Osteocyte (in vitro differentiated cells): ENCODE measurements around the gene USP10. TPM values are rescaled to one million over a fixed set of nuclear protein-coding genes. Genes with fewer than 3 reads are reported as not detected.

ENCODE experiments used
- DNase-seq: peaks from one replicate; pipeline ENCODE4 v3.0.0; 2021; ENCODE audit warnings: mixed read lengths; ENCODE audit not compliant: unreplicated experiment; ENCODE audit errors: extremely low spot score
- H3K27ac Mint-ChIP-seq: one replicate; pipeline ENCODE4 v1.8.0; 2021; ENCODE audit warnings: mild to moderate bottlenecking, mixed read lengths; ENCODE audit not compliant: unreplicated experiment
- H3K27me3 Mint-ChIP-seq: one replicate; pipeline ENCODE4 v1.8.0; 2021; ENCODE audit warnings: mixed read lengths; ENCODE audit not compliant: unreplicated experiment
- H3K36me3 Mint-ChIP-seq: one replicate; pipeline ENCODE4 v1.8.0; 2021; ENCODE audit warnings: mixed read lengths; ENCODE audit not compliant: unreplicated experiment
- H3K4me1 Mint-ChIP-seq: one replicate; pipeline ENCODE4 v1.8.0; 2021; ENCODE audit warnings: mixed read lengths; ENCODE audit not compliant: unreplicated experiment
- H3K4me3 Mint-ChIP-seq: one replicate; pipeline ENCODE4 v1.8.0; 2021; ENCODE audit warnings: mild to moderate bottlenecking, moderate library complexity, mixed read lengths; ENCODE audit not compliant: unreplicated experiment
- H3K9me3 Mint-ChIP-seq: one replicate; pipeline ENCODE4 v1.8.0; 2021; ENCODE audit warnings: mixed read lengths; ENCODE audit not compliant: unreplicated experiment
- CTCF ChIP-seq: fragments of 200-600 bp; sonication (generic); IDR thresholded peaks from 2 replicates; pipeline ENCODE4 v1.5.0; 2021; ENCODE audit warnings: antibody characterized with exemption, mild to moderate bottlenecking, moderate library complexity
- long read RNA-seq: library from polyadenylated mRNA; unstranded; transcript quantifications from one replicate; pipeline ENCODE4 v2.0.0, GENCODE V29; 2021
- total RNA-seq: library from RNA; stranded (reverse); gene quantifications from 2 replicates; pipeline ENCODE4 v1.2.1, GENCODE V29; 2021

USP10 gene
- total RNA-seq = 46.3 and 56.6 TPM in 2 replicates
- long read RNA-seq, transcript USP10-201 (14 exons, 3,009 nt) = major isoform, 195 of 272 reads
- long read RNA-seq, transcript USP10-207 (12 exons, 1,315 nt) = minor isoform, 5 of 272 reads
- long read RNA-seq, partial matches to known transcripts = 56 of 272 reads
- long read RNA-seq, other reads (novel, unspliced or antisense) = 16 of 272 reads

- H3K9me3 Mint-ChIP-seq = no peaks in the 10 kb centered on the region
- no peaks in the 10 kb centered on the region for H3K27me3 Mint-ChIP-seq
- no peak for TF ChIP-seq CTCF
- peak; percentile 96 for DNase-seq
- H3K36me3 Mint-ChIP-seq = no peaks in the 10 kb centered on the region
- peak within 1 kb of the TSS; percentile 94 for H3K4me3 Mint-ChIP-seq
- peak within 1 kb of the TSS; percentile 92 for H3K27ac Mint-ChIP-seq
- peaks cover 31% of the 10 kb centered on the region for H3K4me1 Mint-ChIP-seq
These were observed at the start of gene USP10 for GRCh38 chr16:84699712-84700445. Gene USP10 (plus strand): TSS chr16:84700000. CDS start chr16:84700091, 91 bp downstream.

GRCh38 chr16:84650062-84650991 is 49.5 kb upstream of the USP10 start:
- Mint-ChIP-seq H3K27me3 (no peaks in the 10 kb centered on the region), H3K4me1 (peaks cover 15% of the 10 kb centered on the region), H3K27ac (no peak overlapping the region), H3K36me3 (peaks cover 11% of the 10 kb centered on the region), H3K9me3 (no peaks in the 10 kb centered on the region), H3K4me3 (peak overlapping the region; percentile 61)
- no peak for TF ChIP-seq CTCF
- no peak for DNase-seq

GRCh38 chr16:84652566-84652965 is 47.2 kb upstream of the USP10 start:
- Mint-ChIP-seq H3K9me3 (no peaks in the 10 kb centered on the region), H3K4me1 (peaks cover 13% of the 10 kb centered on the region), H3K27ac (no peak overlapping the region), H3K36me3 (peaks cover 19% of the 10 kb centered on the region), H3K4me3 (no peak overlapping the region), H3K27me3 (no peaks in the 10 kb centered on the region)
- DNase-seq = no peak
- no peak for TF ChIP-seq CTCF

- H3K27ac Mint-ChIP-seq = no peak overlapping the region
- peaks cover 36% of the 10 kb centered on the region for H3K36me3 Mint-ChIP-seq
- H3K4me3 Mint-ChIP-seq = no peak overlapping the region
- DNase-seq = no peak
- H3K9me3 Mint-ChIP-seq = no peaks in the 10 kb centered on the region
- H3K27me3 Mint-ChIP-seq = no peaks in the 10 kb centered on the region
- no peak for TF ChIP-seq CTCF
- peaks cover 6% of the 10 kb centered on the region for H3K4me1 Mint-ChIP-seq
These were observed 45.6 kb upstream of the USP10 start for GRCh38 chr16:84654238-84654637.
